HL-60/S4 treated with phorbol 12-myristate 13-acetate at 8.2 ng/mL for 4 days and 3 days (cell line): ENCODE measurements around the gene CLP1.

Experiments
- in situ Hi-C: fragments of 300-500 bp; cut with MboI; formaldehyde crosslinking; loops from 2 replicates; pipeline ENCODE4 v1.15.0; 2022; ENCODE audit warnings: low sequenced_read_pairs

The CLP1 gene

DNA sequence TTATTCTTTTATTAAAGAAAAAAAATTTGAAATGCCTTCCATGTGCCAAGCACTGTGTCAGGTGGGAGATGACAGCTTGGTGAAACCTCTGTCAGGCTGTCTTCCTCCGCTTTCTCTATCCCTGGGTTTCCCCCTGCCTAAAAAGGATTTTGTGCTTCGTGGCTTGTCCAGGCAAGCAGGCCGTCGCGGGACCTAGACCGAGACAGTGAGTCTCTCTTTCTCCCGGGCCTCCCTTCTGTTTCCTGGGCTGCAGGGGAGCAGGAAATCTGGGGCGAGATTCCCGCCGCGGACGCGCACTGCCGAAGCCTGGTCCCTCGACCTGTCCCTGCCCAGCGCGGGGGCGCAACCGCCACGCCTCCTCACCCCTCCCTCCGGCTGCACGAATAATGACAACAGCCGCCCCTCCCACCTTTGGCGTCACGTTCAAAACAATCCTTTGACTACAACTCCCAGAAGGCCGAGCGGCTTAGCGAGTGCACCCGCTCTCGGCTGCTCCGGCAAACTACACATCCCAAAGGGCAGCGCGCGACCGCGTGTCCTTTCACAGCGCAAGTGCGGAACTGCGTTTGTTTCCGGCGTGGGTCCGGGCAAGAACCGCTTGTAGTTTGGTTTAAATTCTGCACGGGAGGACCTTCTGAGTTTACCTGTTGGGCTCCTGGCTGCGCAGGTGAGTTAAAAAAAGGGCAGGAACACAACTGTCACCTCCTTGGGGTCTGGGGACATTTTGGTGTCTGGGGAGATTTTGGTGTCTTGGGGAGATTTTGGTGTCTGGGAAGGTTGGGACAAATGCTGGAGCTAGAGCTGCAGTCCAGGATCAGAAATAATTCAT, at the start of gene CLP1:
CLP1 (plus strand) TSS at position 569 of the 829 bp plus-strand sequence. CDS start 1,715 bp downstream, outside the sequence.
- in situ Hi-C loops = no loop called here

GRCh38 chr11:57610170-57610569, 47.4 kb upstream of the CLP1 start:
- in situ Hi-C loops = no loop called here

DNA sequence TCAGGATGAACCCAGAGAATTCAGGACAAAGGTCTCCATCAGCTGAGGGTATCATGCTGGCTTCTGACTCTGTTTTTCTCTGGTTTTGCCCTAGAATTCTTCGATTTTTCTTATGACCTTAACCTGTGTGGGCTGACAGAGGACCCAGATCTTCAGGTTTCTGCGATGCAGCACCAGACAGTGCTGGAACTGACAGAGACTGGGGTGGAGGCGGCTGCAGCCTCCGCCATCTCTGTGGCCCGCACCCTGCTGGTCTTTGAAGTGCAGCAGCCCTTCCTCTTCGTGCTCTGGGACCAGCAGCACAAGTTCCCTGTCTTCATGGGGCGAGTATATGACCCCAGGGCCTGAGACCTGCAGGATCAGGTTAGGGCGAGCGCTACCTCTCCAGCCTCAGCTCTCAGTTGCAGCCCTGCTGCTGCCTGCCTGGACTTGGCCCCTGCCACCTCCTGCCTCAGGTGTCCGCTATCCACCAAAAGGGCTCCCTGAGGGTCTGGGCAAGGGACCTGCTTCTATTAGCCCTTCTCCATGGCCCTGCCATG, 43.3 kb upstream of the CLP1 start:
- in situ Hi-C loops = no loop called here

GRCh38 chr11:57615308-57615707, 42.3 kb upstream of the CLP1 start:
- in situ Hi-C loops = no loop called here

DNA sequence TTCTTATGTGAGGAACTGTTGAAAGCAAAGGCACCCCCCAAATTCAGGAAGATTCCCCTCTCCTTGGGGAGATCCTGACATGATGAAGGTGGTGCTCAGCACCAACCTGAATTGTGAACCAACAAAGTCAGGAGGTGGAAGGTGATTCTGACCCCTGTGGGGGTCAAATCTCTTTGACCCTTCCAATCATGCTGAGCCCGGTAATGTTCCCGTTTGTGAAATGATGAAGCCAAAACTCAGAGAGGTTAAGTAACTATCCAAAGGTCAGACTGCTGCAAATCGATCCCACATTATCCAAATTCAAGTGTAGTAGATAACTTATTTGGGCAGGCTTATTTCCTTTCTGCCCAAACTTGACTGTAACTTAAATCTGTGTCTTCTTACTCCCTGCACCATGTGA, 41.0 kb upstream of the CLP1 start:
- in situ Hi-C loops = no loop called here

DNA sequence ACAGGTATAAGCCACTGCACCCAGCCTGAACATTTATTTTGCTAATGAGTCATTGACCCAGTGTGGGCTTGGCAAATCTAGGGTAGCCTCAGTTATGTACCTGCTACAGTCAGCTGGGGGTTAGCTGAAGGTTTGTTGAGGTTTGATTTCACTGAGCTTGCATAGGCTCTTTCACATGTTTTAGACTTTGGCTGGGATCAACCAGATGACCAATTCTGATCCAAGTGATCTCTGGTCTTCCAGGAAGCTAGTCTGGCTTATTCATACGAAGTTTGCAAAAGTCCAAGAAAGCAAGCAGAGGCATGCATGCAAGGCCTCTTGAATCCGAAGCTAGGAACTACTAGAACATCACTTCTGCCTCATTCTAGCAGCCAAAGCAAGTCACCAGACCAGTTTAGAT, 39.1 kb upstream of the CLP1 start:
- in situ Hi-C loops = no loop called here

DNA sequence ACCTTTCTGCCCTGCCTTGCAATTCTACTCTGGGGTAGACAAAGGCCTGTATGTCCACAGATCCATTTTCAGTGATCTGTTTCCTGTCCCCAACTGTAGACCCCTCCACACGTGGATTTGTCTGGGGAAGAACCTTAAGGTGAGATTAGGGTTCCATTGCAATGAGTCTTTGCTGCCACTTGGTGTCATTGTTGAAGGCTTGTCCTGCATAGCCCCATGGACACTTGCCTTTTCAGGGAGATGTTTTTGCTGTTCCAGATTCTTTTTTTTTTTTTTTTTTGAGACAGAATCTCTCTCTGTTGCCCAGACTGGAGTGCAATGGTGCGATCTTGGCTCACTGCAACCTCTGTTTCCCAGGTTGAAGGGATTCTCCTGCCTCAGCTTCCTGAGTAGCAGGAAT, 38.2 kb upstream of the CLP1 start:
- in situ Hi-C loops = no loop called here

DNA sequence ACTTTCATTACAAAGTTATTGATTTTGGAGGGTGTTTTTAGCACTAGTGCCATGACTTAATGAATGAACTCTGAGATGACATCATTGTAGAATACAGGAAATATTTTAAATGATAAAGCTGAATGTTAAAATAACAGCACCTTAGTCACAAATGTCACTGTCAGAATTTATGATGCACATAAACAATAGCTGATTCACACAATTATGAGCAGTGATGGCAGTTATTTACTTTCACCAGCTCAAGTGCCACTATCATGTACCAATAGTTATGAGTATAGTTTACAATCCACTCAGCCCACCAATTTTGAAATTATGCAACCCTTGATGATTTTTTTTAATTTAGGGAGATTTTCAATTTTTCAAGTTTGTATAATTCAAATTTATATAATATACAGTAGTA, 37.1 kb upstream of the CLP1 start:
- in situ Hi-C loops = no loop called here

DNA sequence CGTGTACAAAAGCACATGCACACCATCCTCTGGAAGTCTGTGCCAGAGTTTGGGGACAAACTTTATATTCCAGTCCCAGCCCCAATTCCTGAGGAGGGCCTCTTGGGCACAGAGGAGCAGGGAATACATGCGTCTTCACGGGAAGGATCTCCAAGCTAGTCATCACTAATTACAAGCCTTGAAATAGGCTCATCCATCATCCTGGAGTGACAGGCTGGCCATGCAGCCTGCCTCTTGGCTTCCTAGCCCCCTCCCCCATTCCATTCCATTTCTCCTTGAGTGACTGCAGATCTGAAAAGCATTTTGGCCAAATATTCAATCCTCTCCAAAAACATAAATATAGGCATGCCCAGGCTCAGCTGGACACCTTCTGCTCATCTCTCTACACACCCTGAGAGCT, 35.3 kb upstream of the CLP1 start:
- in situ Hi-C loops = no loop called here

GRCh38 chr11:57624864-57625263, 32.7 kb upstream of the CLP1 start:
- in situ Hi-C loops = no loop called here

GRCh38 chr11:57626895-57627294, 30.7 kb upstream of the CLP1 start:
- in situ Hi-C loops = no loop called here

DNA sequence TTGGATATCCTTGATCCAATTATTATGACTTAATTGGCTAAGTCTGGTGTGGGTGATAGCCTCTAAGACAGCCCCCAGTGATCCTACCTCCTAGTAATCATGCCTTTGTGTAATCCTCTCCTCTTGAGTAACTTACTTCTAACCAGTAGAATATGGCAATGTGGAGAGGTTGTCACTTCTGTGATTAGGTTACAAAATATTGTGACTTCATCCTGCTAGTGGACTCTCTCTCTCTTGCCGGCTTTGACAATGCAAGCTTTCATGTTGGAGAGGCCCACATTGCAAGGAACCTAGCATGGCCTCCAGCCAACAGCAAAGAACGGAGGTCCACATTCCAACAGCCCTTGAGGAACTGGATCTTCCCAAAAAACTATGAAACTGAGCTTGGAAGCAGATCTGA, 27.4 kb upstream of the CLP1 start:
- in situ Hi-C loops = no loop called here

- in situ Hi-C loops = no loop called here
Measured at GRCh38 chr11:57632116-57632515, 25.4 kb upstream of the CLP1 start.

DNA sequence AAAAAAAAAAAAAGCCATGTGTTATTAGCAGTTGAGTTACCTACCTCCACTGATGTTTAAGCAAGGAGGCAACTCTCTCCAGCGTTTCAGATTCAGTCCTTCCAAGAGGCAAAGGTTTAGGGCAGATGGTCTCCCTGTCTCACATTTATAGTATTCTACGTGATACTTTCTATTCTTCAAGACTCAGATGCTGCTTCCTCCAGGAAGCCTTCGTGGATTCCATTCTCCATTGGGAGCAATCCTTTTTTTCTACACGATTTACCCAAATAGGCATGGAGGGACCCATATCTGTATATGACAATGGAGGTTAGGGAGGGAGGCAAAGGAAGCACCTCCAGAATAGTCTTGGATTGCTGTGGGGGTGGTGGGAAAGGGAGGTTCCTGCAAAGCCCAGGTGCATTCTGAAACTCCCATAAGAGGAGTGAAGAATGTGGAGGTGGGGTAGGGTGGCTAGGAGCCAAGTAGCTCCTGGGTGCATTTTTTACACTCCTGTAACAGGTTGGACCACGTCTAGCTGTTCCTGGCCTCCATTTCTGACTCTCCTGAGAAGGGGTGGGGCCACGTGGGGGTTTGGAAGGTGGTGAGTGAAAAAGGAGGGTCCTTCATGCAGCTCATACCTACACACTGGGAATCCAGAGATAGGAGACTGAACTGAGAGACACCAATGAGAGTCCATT, 24.0 kb upstream of the CLP1 start:
- in situ Hi-C loops = no loop called here

DNA sequence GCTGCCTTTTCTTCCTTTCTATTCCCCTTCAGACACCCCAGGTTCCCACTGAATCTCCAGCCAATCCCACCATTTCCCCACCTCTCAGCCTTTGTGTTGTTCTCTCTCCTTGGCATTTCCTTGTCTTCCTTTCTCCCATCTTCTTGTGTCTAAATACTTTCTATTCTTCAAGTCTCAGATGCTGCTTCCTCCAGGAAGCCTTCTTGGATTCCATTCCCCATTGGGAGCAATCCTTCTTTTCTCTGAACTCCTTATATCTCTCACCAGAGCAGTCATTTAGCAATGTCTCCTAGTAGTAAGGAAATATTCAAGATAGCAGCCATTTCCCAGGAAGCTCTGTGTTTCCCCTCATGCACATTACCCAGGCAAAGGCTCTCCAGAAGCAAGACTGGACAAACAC, 23.3 kb upstream of the CLP1 start:
- in situ Hi-C loops = no loop called here

- in situ Hi-C loops = no loop called here
Measured at GRCh38 chr11:57635246-57635645, 22.3 kb upstream of the CLP1 start.

- in situ Hi-C loops = no loop called here
Measured at GRCh38 chr11:57637626-57638004, 19.9 kb upstream of the CLP1 start.

GRCh38 chr11:57638005-57638781, 19.4 kb upstream of the CLP1 start:
- in situ Hi-C loops = no loop called here

- in situ Hi-C loops = no loop called here
Measured at GRCh38 chr11:57638811-57639320, 18.7 kb upstream of the CLP1 start.

DNA sequence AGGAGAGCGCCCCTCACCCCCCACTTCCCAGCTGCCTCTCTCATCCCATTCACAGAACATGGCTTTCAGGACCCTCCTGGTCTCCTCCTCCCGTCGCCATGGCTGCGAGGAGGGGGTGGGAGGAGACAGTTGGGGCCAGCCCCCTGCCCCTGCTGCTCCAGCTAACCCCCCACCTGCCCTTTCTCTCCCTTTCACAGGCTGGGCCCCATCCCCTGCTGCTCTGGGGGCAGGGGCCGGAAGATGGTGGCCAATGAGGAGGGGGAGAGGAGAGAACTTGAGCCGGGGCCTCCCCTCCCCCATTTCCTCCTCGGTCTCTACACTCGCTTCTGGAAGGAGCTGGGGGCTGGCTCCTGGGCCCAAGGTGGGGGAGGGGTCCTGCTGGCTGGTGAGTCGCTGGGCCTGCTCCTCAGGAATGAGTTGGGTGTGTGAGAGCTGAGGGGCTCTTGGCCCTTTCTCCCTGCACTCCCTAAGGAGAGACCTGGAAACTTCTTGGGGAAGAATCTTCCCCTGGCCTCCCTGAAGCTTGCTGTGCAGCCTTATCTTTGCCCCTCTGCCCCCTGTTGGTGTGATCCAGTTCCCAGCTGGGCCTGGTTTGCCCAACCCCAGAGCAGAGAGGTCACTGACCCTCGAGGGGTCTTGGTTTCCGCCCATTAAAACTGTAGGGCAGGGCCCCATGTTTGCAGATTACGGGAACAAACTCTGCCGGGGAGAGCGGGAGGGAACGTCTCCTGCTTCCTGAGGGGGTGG, 18.1 kb upstream of the CLP1 start:
- in situ Hi-C loops = loop anchor here (5.0 to 10.0 kb wide), 2 partner anchors 72 to 295 kb away; partner anchors contain the start of gene UBE2L6
